DMS 273 treated with DMSO at 0.1 percent for 48 hours (cell line): ENCODE data around the gene SFMBT1.

Source experiments
- DNase-seq: peaks from one replicate; lab custom pipeline; 2025; lab: John Stamatoyannopoulos, UW

Gene SFMBT1

GRCh38 chr3:52923963-52924362 is 121.9 kb downstream of the SFMBT1 start:
- no peak for DNase-seq

- no peak for DNase-seq
Measured at GRCh38 chr3:52920841-52921240, 125.0 kb downstream of the SFMBT1 start.

- no peak for DNase-seq
Measured at GRCh38 chr3:52917044-52917443, 128.8 kb downstream of the SFMBT1 start.

- no peak for DNase-seq
Measured at GRCh38 chr3:52915294-52915693, 130.6 kb downstream of the SFMBT1 start.

- DNase-seq: no peak
Measured at GRCh38 chr3:52912885-52913731, 132.8 kb downstream of the SFMBT1 start.

GRCh38 chr3:52910823-52911222 is 135.1 kb downstream of the SFMBT1 start:
- DNase-seq: no peak

GRCh38 chr3:52907497-52907896 is 138.4 kb downstream of the SFMBT1 start:
- no peak for DNase-seq

GRCh38 chr3:52904552-52904951 is 141.3 kb downstream of the SFMBT1 start:
- no peak for DNase-seq

GRCh38 chr3:52904000-52904399 is 141.9 kb downstream of the SFMBT1 start:
- DNase-seq: no peak

GRCh38 chr3:52897130-52898122 is 148.4 kb downstream of the SFMBT1 start, which contains the start of gene STIMATE:
Gene STIMATE, minus strand, starts transcription at chr3:52897548. Its CDS starts 98 bp downstream, at chr3:52897450.
- no peak for DNase-seq

- no peak for DNase-seq
Measured at GRCh38 chr3:52896613-52897012, 149.3 kb downstream of the SFMBT1 start.

GRCh38 chr3:52896151-52896550 is 149.7 kb downstream of the SFMBT1 start:
- no peak for DNase-seq

GRCh38 chr3:52895418-52895817 is 150.5 kb downstream of the SFMBT1 start:
- DNase-seq: no peak

- no peak for DNase-seq
Measured at GRCh38 chr3:52894756-52895155, 151.1 kb downstream of the SFMBT1 start.

GRCh38 chr3:52893723-52894122 is 152.2 kb downstream of the SFMBT1 start:
- no peak for DNase-seq

GRCh38 chr3:52892625-52893311 is 153.1 kb downstream of the SFMBT1 start:
- no peak for DNase-seq

GRCh38 chr3:52892290-52892624 is 153.6 kb downstream of the SFMBT1 start:
- no peak for DNase-seq

- no peak for DNase-seq
Measured at GRCh38 chr3:52891615-52892081, 154.2 kb downstream of the SFMBT1 start.

- no peak for DNase-seq
Measured at GRCh38 chr3:52891164-52891563, 154.7 kb downstream of the SFMBT1 start.

- DNase-seq: no peak
Measured at GRCh38 chr3:52890735-52891134, 155.1 kb downstream of the SFMBT1 start.

- no peak for DNase-seq
Measured at GRCh38 chr3:52889901-52890300, 156.0 kb downstream of the SFMBT1 start.

- DNase-seq: no peak
Measured at GRCh38 chr3:52887166-52887565, 158.7 kb downstream of the SFMBT1 start.
